HG02642 (cell line): Measurements from ENCODE around the gene FBXL17.

Source experiments
- ATAC-seq: cut with Tn5 transposase; IDR thresholded peaks from one replicate; pipeline ENCODE4 v1.9.1; 2021; ENCODE audit warnings: mild to moderate bottlenecking; ENCODE audit not compliant: unreplicated experiment, poor library complexity

The FBXL17 gene

GRCh38 chr5:108375768-108376167 is 6.1 kb downstream of the FBXL17 start:
- no peak for ATAC-seq

GRCh38 chr5:108373426-108373825 is 8.5 kb downstream of the FBXL17 start:
- no peak for ATAC-seq

- no peak for ATAC-seq
Measured at GRCh38 chr5:108372369-108372768, 9.5 kb downstream of the FBXL17 start.

DNA sequence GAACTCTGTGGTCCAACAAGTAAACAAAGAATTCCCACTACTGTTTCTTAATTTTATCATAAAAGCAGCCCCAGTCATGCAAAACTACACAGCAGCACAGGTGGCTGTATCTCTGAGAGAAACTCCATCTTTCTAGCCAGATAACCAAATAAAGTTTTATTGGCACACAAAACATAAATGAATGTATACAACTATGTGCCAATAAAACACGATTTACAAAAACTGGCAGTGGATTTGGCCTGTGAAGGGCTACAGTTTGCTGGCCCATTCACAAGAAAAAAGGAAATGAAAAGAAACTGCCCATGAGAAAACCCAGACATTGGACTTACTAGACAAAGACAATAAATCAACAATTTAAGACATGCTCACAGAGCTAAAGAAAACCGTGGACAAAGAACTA is 10.6 kb downstream of the FBXL17 start:
- no peak for ATAC-seq

GRCh38 chr5:108369167-108369566 is 12.7 kb downstream of the FBXL17 start:
- ATAC-seq = no peak

- ATAC-seq = no peak
Measured at GRCh38 chr5:108367679-108368334, 14.1 kb downstream of the FBXL17 start.

DNA sequence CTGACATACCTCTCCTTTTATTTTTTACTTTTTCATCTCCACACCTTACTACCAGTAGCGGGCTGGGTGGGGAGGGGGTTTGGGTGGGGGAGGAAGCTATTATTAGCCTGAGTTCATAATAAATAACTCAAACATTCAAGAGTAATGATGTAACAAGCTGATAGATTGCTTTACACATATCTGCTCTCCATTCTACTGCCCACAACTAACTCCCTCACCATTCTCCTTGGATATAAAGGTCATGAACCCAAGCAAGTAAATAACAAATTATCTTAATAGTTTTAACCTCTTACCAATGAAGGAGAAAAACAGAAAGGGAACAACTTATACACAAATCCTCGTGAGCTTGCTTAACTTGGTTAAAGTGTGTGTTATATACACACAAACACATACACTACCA is 15.4 kb downstream of the FBXL17 start:
- no peak for ATAC-seq

- ATAC-seq = no peak
Measured at GRCh38 chr5:108361771-108362170, 20.1 kb downstream of the FBXL17 start.

GRCh38 chr5:108361239-108361638 is 20.7 kb downstream of the FBXL17 start:
- no peak for ATAC-seq

DNA sequence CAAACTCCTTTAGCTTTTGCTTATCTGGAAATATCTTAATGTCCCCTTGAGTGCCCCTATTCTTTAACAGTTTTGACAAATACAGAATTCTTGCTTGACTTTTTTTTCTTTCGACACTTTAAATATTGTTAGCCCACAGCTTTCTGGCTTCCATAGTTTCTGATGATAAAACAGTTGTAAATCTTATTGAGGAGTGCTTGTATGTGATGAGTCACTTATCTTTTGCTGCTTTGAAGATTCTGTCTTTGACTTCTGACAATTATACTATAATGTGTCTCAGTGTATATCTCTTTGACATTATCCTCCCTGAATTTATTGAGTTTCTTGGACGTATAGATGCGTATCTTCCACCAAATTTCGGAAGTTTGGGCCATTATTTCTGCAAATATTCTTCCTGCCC is 21.6 kb downstream of the FBXL17 start:
- no peak for ATAC-seq

DNA sequence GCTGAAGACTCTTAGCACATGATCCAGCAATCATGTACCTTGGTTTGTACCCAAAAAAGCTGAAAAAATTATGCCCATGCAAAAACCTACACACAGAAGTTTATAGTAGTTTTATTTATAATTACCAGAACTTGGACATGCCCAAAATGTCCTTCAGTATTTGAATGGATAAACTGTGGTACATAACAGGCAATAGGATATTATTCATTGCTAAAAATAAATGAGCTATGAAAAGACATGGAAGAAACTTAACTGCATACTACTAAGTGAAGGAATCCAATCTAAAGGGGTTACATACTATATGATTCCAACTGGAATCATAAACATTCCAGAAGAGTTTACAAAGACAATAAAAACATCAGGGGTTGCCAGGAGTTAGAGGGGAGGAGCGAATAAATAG is 25.6 kb downstream of the FBXL17 start:
- ATAC-seq = no peak

GRCh38 chr5:108353087-108353486 is 28.8 kb downstream of the FBXL17 start:
- no peak for ATAC-seq

DNA sequence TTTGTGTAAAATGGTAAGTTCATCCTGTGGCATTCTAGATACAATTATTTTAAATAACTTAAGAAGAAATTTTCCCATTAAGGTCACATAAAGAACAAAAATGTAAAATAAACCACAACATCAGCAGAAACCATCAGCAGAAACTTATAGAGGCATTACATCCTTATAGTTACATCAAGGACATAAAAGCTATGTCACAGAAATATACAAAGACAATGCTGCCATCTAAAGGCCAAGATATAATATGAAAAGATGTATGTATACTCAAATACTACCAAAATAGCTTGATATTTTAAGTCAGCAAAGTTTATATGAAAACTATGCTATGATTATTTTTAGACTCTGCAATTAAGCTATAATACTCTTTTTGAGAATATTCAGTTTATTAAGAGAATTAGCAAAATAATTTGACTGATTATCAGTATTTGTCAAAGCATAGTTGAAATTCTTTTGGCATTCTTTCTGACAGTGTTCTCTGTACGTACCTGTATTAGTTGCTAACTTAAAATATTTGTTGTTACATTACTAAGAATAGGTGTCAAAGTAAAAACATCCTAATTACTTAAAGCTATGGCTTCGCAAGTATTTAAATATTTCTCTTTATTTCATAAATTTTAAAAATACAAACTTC is 36.2 kb downstream of the FBXL17 start:
- ATAC-seq = peak; percentile 71

DNA sequence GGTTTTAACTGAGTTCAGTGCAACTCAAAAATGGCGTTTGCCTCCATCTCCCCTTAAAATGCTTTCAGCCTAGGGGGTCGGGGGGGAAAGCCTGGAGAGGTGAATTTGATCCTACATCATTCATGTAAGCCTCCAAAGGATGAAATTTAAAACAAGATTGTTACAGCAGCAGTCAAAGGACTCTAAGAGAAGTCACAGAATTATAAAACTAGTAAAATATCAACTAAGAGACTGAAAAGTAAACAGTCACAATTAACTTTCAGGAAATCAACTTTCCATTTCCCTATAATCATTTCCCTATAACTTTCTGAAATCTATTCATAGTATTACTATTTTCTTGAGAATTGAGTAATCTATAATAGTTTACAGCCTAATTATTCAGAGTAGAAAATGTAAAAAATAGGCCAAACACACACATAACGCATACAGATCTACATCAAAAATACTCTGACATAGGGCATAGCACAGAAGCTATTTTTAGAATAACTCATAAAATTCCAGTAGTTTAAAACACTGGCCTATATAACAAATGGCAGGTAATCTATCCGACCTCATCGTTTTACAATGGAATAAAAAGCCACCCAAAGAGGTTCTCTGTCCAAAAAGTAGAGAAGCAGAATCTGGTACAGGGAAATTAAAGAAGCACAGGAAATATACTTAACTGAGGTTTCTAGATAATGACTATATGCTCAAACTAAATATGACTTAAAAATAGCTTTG is 37.6 kb downstream of the FBXL17 start:
- no peak for ATAC-seq

- no peak for ATAC-seq
Measured at GRCh38 chr5:108341866-108342265, 40.0 kb downstream of the FBXL17 start.

- no peak for ATAC-seq
Measured at GRCh38 chr5:108340131-108340530, 41.8 kb downstream of the FBXL17 start.

DNA sequence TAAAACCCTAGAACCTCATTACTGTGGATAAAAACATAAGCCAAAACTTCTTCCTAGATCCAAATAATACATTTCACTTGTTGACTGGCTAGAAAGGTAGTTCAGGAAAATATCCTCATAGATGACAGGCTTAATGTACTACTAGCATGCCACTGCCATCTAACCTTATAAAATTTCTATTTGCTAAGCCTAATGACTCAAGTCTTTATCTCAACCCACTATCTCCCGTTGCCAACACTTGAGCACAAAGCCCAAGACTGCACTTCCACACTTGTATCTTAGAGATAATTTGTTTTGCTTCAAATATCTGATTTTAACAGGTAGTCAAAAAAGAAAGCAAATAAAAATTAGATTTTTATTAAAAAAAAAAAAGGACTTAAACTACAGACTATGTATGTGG is 42.7 kb downstream of the FBXL17 start:
- no peak for ATAC-seq

DNA sequence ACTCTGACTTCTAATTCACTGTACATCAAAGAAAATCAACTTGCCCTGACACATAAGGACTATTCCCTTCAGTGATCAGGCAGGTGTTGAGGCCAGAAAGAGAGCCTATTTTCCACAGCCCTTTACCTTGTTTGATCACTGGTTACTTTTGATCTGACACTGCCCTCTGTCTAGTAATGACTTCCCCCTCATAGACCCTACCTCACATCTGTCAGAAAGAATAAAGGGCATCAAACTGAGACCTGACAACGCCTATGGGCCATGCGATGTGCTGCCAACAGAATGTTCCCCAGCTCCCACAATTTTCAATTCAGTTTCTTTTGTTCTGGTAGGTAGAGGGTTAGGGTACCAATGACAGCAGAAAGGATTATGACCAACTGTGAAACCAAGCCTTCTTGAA is 47.7 kb downstream of the FBXL17 start:
- ATAC-seq = no peak

- no peak for ATAC-seq
Measured at GRCh38 chr5:108326982-108327381, 54.9 kb downstream of the FBXL17 start.

- no peak for ATAC-seq
Measured at GRCh38 chr5:108324886-108325285, 57.0 kb downstream of the FBXL17 start.

GRCh38 chr5:108321341-108321740 is 60.6 kb downstream of the FBXL17 start:
- ATAC-seq = no peak

- ATAC-seq = no peak
Measured at GRCh38 chr5:108320231-108320630, 61.7 kb downstream of the FBXL17 start.
